NCI-H1092 treated with DMSO at 0.1 percent for 48 hours (cell line): ENCODE measurements around the gene TACC2.
"Not testable (repeated sequence)": the region's sequence is repeated elsewhere in the genome, so short reads cannot be mapped to it uniquely, and the experiment has no call there.

Experiments used
- DNase-seq: peaks from one replicate; lab custom pipeline; 2025; lab: John Stamatoyannopoulos, UW

TACC2 gene

DNA sequence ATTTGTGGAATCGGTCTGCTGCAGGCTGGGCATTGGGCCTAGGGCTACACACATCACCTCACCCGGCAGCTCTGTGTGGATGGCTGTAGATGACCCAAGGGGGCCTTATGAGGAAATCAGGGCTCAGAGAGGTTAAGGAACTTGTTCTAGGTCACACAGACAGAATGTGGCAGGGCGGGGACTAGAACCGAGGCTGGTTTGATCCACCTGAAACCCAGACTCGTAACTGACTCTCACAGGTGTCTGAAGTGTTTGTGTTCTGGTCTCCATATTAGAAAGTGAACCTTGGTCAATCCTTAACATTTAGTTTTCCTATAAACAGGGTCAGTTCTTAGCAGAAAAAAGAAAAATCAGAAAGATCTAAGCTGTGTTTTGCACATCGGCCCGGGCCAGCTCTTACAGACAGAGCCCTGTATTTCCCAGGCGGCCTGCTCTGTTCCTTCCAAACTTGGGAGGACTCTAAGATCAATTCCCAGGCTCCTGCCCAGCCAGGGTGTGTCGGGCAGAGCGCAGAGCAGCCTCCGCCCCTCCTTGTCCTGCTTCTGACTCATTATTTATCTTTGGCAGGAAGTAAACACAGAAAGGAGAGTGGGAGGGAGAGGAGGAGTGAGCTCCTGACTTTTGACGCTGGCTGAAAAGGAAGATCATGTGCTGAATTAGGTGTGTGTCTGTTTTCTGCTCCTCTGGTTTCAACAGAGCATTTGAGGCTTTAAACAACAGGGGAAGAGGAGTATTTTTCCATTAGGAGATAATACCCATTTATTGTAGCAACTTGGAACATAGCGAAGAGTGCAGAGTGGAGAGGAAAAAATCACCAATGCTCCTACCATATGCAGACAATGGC lies 74.1 kb downstream of the TACC2 start:
- DNase-seq: peak; percentile 7

DNA sequence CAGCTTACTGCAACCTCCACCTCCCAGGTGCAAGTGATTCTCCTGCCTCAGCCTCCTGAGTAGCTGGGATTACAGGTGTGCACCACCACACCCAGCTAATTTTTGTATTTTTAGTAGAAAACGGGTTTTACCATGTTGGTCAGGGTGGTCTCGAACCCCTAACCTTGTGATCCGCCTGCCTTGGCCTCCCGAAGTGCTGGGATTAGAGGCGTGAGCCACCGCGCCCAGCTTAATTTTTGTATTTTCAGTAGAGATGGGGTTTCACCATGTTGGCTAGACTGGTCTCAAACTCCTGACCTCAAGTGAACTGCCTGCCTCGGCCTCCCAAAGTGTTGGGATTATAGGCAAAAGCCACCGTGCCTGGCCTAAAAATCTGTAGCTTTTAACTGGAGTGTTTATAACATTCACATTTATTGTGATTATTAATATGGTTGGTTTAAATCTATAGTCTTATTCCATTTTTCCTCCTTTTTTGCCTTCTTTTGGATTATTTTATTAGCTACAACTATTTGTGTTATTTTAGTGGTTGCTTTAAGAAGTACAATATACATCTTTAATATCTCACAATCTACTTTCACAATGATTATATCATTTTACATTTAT lies 77.5 kb downstream of the TACC2 start:
- DNase-seq: not testable (repeated sequence)

DNA sequence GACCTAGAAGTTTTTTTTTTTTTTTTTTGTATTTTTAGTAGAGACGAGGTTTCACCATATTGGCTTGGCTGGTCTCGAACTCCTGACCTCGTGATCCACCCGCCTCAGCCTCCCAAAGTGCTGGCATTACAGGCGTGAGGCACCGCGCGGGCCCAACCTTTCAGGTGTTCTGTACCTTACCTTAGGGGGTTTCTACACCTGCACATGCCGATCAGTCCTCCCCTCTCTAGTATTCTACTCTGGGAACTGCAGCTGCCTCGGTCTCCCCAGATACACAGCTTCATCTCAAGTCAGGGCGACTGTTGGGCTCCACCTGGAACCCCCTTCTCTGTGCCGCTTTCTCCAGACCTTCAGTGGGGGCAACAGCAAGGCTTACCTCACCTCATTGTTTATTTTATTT lies 79.9 kb downstream of the TACC2 start:
- DNase-seq: no peak

DNA sequence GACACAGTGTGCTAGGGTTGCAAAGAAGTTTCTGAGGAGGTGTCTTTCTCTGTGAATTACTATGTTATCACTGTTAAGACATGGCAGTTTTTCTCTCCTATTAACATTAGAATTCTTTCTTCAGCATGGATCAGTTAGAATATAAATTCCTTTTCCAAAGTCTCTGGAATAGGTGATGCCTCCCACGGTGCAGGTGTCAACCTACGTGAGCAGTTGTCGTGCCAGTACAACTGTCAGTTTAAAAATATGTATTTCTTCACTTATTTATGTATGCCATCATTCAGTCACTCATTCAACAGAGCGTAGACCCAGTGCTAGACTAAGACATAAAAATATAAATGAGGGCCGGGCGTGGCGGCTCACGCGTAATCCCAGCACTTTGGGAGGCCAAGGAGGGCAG lies 83.5 kb downstream of the TACC2 start:
- no peak for DNase-seq

DNA sequence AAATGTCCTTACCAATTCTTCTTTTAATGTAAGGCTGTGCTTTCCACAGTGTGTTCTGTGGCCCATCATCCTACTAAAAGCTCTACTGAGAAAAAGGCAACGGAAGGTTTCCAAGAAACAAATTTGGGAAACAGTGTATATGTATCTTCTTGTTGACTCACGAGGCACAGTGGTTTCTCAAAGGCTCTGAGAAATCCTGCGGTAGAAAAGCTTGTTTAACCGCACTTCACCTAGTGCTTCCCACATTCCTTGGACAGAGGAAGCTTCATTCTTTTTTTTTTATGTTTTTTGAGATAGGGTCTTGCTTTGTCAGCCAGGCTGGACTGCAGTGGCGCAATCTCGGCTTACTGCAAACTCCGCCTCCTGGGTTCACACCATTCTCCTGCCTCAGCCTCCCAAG lies 84.5 kb downstream of the TACC2 start:
- DNase-seq: no peak

DNA sequence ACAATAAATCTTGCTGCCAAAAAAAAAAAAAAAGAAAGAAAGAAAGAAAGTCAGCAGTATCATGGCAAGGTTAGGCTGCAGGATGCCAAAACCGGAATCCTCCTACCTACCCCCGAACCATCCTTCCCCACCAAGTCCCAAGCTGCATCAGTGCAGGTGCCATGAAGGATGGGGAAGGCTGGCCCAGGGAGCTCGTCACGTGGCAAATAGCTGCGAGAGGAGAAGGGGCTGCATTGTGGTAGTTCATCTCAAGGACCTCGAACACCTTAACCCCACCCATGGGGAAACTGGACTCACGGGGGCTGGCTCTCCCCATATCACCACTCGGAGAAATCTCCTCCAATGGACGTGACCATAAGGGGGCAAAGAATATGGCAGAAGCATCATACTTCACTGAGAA lies 86.2 kb downstream of the TACC2 start:
- DNase-seq: no peak

DNA sequence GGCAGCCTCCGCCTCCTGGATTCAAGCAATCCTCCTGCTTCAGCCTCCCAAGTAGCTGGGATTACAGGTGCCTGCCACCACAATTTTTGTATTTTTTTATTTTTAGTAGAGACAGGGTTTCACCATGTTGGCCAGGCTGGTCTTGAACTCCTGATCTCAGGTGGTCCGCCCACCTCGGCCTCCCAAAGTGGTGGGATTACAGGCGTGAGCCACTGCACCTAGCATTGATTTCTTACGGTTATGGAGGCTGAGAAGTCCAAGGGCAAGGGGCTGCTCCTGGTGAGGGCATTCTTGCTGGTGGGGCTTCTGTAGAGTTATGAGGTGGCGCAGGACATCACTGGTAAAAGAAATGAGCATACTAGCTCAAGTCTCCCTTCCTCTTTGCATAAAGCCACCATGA lies 86.9 kb downstream of the TACC2 start:
- not testable (repeated sequence) for DNase-seq

DNA sequence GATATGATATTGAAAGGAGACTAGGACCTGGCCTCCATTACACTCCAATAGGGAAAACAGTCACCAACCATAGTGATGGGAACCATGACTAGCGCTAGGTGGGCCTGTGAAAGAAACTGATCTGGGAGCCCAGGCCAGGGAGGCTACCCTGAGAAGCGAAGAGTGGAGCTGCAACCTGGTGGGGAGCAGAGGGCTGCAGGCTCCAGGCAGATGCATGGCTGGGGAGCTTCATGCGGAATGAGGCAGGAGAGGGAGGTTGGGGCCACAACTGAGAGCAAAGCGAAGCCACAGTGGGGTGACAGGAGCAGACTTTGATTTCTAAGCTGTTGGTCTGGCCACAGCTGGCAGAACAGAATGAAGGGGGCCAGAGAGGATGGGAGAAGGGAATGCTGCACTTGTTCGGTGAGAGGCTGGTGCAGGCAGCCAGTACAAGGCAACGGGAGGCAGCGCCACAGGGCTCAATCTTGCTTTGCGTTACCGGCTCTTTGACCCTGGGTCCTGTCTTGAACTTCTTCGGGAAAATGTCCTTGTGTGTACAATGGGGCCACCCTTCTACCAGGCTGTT lies 88.4 kb downstream of the TACC2 start:
- no peak for DNase-seq

DNA sequence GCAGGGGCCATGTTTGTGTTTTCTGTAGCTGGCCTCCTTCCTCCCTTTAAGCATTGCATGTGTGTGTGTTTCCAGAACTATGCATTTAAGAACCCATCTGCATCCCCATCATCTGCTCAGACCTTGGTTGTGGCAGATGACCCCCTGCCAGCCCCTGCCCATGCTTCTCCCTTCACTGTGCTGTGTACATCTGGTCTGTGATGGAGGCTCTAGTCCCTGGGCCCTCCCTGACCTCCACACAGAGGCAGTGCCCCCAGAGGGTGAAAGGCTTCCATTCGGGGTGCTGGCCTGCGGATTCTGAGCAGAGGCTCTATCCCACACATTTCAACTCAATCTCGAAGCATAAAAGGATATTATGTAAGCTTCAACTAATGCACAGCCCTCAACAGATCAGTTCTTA lies 89.4 kb downstream of the TACC2 start:
- DNase-seq: no peak

DNA sequence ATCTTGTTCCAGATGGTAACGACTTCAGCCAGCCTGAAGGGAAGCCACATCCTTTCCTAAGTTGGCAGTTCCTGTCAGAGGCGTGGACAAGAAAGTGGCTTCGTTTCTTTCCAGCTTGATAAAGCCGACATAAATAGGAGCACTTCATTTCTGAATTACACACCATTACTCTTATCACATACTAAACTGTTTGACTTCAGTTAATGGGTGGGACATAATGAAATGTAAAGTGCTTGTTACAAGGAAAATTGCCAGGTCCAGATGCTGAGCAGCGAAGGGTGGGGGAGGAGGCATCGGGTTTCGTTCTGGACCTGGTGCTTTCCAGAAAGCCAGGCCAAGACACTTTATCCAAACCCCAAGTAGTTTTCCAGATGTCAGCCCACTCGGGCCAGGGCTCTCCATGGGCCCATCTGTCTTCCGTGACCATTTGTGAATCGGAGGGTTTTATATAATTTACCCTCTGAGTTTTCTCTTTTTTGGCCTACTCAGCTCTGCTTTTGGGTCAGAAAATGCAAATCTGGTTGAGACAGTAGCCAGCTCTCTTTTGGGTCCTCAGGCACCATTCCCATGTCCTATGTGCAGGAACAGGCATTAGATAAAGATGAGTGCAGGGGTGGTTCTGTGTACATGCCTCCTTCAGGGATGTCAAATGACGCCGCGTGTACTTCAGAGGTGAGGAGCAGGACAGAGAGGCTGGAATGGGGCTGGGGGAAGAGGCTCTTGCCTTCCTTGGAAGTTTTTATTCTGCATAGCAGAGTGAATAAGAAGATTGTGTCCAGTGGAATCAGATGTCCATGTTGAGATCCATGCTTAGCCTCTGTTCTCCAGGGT lies 90.2 kb downstream of the TACC2 start:
- DNase-seq: peak; percentile 35

DNA sequence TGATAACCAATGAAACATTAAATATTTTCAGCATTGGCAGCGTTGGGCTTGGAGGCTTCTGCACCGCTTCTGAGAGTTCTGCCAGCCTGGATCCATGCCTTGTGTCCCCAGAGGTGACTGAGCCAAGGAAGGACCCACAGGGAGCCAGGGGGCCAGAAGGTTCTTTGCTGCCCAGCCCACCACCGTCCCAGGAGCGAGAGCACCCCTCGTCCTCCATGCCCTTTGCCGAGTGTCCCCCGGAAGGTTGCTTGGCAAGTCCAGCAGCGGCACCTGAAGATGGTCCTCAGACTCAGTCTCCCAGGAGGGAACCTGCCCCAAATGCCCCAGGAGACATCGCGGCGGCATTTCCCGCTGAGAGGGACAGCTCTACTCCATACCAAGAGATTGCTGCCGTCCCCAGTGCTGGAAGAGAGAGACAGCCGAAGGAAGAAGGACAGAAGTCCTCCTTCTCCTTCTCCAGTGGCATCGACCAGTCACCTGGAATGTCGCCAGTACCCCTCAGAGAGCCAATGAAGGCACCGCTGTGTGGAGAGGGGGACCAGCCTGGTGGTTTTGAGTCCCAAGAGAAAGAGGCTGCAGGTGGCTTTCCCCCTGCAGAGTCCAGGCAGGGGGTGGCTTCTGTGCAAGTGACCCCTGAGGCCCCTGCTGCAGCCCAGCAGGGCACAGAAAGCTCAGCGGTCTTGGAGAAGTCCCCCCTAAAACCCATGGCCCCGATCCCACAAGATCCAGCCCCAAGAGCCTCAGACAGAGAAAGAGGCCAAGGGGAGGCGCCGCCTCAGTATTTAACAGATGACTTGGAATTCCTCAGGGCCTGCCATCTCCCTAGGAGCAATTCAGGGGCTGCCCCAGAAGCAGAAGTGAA lies 93.9 kb downstream of the TACC2 start:
- no peak for DNase-seq

DNA sequence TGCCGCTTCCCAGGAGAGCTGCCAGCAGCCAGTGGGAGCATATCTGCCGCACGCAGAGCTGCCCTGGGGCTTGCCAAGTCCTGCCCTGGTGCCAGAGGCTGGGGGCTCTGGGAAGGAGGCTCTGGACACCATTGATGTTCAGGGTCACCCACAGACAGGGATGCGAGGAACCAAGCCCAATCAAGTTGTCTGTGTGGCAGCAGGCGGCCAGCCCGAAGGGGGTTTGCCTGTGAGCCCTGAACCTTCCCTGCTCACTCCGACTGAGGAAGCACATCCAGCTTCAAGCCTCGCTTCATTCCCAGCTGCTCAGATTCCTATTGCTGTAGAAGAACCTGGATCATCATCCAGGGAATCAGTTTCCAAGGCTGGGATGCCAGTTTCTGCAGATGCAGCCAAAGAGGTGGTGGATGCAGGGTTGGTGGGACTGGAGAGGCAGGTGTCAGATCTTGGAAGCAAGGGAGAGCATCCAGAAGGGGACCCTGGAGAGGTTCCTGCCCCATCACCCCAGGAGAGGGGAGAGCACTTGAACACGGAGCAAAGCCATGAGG lies 94.6 kb downstream of the TACC2 start:
- no peak for DNase-seq

DNA sequence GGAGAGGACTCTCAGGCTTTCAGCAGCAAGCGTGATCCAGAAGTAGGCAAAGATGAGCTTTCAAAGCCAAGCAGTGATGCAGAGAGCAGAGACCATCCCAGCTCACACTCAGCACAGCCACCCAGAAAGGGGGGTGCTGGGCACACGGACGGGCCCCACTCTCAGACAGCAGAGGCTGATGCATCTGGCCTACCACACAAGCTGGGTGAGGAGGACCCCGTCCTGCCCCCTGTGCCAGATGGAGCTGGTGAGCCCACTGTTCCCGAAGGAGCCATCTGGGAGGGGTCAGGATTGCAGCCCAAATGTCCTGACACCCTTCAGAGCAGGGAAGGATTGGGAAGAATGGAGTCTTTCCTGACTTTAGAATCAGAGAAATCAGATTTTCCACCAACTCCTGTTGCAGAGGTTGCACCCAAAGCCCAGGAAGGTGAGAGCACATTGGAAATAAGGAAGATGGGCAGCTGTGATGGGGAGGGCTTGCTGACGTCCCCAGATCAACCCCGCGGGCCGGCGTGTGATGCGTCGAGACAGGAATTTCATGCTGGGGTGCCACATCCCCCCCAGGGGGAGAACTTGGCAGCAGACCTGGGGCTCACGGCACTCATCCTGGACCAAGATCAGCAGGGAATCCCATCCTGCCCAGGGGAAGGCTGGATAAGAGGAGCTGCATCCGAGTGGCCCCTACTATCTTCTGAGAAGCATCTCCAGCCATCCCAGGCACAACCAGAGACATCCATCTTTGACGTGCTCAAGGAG lies 95.5 kb downstream of the TACC2 start:
- DNase-seq: no peak

DNA sequence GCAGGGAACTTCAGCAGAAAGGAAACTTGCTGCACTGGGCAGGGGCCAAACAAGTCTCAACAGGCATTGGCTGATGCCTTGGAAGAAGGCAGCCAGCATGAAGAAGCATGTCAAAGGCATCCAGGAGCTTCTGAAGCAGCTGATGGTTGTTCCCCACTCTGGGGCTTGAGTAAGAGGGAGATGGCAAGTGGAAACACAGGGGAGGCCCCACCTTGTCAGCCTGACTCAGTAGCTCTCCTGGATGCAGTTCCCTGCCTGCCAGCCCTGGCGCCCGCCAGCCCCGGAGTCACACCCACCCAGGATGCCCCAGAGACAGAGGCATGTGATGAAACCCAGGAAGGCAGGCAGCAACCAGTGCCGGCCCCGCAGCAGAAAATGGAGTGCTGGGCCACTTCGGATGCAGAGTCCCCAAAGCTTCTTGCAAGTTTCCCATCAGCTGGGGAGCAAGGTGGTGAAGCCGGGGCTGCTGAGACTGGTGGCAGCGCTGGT lies 96.5 kb downstream of the TACC2 start:
- DNase-seq: no peak

DNA sequence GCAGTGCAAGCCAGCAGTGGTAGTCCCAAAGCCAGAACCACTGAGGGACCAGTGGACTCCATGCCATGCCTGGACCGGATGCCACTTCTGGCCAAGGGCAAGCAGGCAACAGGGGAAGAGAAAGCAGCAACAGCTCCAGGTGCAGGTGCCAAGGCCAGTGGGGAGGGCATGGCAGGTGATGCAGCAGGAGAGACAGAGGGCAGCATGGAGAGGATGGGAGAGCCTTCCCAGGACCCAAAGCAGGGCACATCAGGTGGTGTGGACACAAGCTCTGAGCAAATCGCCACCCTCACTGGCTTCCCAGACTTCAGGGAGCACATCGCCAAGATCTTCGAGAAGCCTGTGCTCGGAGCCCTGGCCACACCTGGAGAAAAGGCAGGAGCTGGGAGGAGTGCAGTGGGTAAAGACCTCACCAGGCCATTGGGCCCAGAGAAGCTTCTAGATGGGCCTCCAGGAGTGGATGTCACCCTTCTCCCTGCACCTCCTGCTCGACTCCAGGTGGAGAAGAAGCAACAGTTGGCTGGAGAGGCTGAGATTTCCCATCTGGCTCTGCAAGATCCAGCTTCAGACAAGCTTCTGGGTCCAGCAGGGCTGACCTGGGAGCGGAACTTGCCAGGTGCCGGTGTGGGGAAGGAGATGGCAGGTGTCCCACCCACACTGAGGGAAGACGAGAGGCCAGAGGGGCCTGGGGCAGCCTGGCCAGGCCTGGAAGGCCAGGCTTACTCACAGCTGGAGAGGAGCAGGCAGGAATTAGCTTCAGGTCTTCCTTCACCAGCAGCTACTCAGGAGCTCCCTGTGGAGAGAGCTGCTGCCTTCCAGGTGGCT lies 97.7 kb downstream of the TACC2 start:
- DNase-seq: no peak

DNA sequence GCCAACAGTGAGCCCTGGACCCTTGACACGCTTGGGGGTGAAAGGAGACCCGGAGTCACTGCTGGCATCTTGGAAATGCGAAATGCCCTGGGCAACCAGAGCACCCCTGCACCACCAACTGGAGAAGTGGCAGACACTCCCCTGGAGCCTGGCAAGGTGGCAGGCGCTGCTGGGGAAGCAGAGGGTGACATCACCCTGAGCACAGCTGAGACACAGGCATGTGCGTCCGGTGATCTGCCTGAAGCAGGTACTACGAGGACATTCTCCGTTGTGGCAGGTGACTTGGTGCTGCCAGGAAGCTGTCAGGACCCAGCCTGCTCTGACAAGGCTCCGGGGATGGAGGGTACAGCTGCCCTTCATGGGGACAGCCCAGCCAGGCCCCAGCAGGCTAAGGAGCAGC lies 98.5 kb downstream of the TACC2 start:
- no peak for DNase-seq

DNA sequence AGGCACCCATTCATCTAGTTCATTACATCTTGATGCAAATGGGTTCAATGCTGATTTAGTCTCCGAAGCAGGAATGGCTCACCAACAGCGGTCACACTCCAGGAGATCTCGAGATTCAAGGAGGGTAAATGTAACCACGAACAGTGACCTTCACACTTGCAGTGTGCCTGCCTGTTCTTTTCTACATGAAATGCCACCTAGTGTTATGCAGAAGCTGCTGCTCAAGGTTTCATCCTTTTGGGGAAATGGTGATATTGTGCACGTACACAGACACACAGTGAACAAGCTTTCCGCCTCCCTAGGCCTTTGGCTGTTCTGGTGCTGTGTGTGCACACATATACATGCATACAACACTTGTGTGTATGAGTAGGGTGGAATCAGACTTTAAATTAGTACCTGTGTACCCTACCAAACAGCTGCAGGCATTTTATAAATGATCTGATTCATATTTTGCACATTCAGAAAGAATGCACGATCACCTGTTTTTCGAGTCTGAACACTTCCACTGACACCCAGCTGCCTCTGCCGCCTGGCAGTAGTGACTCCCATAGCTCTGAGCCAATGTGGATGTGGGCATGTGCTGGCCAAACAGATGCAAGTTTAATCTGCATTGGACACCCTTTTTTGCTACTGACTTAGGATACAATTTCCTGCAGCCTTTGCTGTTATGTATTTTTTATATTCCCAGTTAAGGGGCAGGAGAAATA lies 100.5 kb downstream of the TACC2 start:
- no peak for DNase-seq

DNA sequence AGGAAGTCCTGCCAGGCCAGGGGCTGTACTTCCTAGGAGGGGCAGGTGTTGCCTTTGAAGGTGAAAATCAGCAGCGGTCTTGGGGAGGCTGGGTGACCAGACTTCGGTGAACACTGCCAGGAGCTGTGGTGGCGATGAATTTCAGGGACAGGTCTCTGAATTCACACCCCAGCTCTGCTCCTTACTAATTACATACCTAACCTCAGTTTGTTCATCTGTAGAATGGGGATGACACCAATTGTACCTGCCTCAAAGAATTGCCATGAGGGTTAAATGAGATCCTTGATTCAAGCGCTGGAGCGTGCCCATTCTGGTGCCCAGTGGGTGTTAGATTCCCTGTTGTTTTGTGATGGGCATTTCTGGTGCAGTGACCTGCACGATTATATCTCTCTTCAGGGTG lies 102.8 kb downstream of the TACC2 start:
- no peak for DNase-seq

DNA sequence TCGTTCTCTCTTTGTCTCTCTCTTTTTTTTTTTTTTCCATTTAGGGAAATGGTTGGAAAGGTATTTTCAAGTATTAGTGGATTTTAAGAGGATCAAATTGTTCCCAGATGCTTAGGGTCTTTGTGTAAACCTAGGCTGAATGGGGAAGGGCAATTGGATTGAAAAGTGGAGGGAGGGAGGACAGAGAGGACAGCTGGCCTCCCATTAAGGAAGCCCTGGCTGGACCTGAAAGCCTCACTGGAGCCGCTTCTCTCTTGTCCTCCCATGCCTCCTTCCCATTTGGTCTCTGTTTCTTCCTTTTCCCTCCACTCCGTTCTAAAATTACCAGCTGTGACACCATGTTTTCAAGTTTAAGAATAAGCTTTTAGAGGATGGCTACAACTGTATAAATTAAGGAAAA lies 104.1 kb downstream of the TACC2 start:
- DNase-seq: no peak
